Keratinocyte (primary cell): ENCODE results near the gene FHIT.

ENCODE experiments used
- EZH2 ChIP-seq: IDR thresholded peaks from one replicate; pipeline ENCODE4 v1.6.1; 2012; ENCODE audit warnings: inconsistent platforms, mild to moderate bottlenecking, low read length, moderate library complexity
- TF ChIP-seq, protein P1 (sequence below), 3 experiments: IDR thresholded peaks in 1 of 3; conservative IDR thresholded peaks in 1 of 3; optimal IDR thresholded peaks in 1 of 3; 2 replicates in 2 of 3; 3 replicates in 1 of 3; pipeline versions ENCODE3 to v1.5.1; 2011; ENCODE audit warnings: low read length in 3 of 3, mild to moderate bottlenecking in 3 of 3, moderate library complexity in 2 of 3, control low read depth in 1 of 3, inconsistent platforms in 1 of 3; ENCODE audit not compliant: insufficient read depth in 2 of 3; ENCODE audit errors: extremely low read depth in 1 of 3

DNA sequence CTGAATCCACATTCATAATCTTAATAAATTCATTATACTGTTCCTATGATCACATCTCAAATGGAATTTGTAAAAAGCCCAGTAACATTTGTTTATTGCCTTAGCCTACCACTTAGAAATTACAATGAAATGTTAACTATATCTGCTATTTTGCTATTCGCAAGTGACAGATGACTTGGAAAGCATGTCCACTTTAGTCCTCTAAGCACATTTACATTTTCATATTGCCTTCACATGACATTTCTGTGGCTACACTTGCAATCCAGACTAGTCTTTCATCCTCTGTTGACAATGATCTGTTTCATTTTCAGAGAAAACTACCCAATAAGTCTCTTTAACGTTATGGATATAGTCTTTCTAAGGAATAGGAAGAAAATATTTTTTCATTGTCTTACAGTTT lies 741.8 kb downstream of the FHIT start:
- TF ChIP-seq, protein P1, sequence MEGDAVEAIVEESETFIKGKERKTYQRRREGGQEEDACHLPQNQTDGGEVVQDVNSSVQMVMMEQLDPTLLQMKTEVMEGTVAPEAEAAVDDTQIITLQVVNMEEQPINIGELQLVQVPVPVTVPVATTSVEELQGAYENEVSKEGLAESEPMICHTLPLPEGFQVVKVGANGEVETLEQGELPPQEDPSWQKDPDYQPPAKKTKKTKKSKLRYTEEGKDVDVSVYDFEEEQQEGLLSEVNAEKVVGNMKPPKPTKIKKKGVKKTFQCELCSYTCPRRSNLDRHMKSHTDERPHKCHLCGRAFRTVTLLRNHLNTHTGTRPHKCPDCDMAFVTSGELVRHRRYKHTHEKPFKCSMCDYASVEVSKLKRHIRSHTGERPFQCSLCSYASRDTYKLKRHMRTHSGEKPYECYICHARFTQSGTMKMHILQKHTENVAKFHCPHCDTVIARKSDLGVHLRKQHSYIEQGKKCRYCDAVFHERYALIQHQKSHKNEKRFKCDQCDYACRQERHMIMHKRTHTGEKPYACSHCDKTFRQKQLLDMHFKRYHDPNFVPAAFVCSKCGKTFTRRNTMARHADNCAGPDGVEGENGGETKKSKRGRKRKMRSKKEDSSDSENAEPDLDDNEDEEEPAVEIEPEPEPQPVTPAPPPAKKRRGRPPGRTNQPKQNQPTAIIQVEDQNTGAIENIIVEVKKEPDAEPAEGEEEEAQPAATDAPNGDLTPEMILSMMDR (optimal IDR thresholded peaks at IDR 0.05 in 1 of 3, IDR thresholded peaks at IDR 0.05 in 1 of 3, conservative IDR thresholded peaks at IDR 0.05 in 1 of 3; ENCODE audit: extremely low read depth in 1 of 3, insufficient read depth in 2 of 3, low read length in 3 of 3): no peak
- no peak for TF ChIP-seq EZH2
